Brain pericyte (primary cell): ENCODE measurements around the gene PXMP2.

Experiments used
- DNase-seq: peaks from one replicate; pipeline ENCODE4 v3.0.0-alpha.2; 2012; ENCODE audit warnings: low read depth, low spot score

PXMP2 gene

GRCh38 chr12:132660052-132660451 is 27.3 kb upstream of the PXMP2 start:
- DNase-seq, result no peak

DNA sequence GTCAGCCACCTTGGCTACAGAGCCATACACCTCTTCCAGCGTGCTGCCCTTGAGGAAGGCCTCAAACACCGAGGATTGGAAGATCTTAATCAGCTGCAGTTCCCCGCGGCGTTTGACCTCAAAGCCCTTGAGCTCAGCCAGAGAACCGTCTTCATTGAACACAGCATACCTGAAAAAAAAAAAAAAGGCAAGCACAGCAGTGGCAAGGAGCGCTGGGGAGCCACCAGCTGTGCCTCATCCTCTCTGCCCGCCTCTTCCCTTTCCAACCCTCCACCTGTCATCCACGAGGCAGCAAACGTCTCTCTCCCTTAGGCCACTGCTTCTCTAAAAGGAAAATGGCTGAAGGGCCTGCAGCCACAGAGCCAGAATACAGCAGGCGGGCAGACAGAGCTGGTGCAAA is 26.4 kb upstream of the PXMP2 start:
- DNase-seq, result no peak

- no peak for DNase-seq
Measured at GRCh38 chr12:132661972-132662371, 25.4 kb upstream of the PXMP2 start.

GRCh38 chr12:132662901-132663755 is 24.3 kb upstream of the PXMP2 start:
- DNase-seq, result no peak

DNA sequence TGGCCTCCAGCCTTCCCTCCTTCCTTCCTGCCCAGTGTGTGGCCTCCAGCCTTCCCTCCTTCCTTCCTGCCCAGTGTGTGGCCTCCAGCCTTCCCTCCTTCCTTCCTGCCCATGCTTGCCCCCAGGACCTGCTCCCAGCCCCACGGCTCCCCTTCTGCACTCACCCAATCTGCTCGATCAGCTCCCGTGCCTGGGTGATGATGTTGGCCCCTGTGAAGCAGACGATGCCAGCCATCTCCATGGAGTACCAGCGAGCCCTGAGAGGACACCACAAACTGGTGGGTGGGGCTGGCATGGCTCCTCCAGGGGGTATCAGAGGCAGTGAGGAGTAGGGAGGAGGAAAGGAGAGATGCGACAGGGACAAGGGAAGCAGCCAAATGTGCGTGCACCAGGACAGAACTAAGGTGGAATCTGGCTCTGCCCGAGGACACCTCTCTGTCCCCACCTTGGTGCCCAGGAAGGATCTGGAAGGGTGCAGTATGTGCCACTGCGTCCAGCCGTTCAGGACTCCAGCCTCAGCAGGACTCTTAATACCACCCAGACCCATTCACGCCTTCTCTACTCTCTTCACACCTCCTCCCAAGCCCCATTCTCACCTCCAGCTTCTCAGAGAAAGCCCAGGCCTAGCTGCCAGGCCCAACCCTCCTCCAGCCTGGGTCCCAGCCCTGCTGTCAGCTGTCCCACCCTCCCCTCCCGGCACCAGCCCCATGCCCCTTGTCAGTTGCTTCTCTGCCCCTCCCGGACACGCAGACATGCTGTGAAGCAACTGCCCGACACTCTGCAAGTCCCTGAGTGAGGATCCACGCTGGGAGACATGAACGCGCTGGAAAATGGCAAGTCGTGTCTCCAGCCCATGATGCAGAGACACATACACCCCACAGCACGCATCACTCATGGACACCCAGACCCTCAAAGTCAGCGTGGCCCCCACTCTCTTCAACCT is 22.9 kb upstream of the PXMP2 start:
- no peak for DNase-seq

DNA sequence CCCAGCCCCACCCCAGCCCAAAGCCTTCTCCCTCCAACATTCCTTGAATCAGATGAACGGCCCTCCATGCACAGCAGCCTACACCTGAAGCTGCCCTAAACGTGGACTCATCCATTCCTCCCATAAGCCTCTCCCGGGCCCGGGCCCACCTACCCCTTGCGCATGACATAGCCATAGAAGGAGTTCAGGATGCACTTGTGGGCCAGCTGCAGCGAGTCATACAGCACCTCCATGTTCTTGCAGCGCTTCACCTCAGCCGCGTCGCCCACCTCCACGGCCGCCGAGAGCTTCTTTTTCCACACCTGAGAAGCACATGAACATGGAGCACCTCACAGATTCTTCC is 22.3 kb upstream of the PXMP2 start:
- DNase-seq, result no peak

GRCh38 chr12:132665794-132666193 is 21.6 kb upstream of the PXMP2 start:
- no peak for DNase-seq

DNA sequence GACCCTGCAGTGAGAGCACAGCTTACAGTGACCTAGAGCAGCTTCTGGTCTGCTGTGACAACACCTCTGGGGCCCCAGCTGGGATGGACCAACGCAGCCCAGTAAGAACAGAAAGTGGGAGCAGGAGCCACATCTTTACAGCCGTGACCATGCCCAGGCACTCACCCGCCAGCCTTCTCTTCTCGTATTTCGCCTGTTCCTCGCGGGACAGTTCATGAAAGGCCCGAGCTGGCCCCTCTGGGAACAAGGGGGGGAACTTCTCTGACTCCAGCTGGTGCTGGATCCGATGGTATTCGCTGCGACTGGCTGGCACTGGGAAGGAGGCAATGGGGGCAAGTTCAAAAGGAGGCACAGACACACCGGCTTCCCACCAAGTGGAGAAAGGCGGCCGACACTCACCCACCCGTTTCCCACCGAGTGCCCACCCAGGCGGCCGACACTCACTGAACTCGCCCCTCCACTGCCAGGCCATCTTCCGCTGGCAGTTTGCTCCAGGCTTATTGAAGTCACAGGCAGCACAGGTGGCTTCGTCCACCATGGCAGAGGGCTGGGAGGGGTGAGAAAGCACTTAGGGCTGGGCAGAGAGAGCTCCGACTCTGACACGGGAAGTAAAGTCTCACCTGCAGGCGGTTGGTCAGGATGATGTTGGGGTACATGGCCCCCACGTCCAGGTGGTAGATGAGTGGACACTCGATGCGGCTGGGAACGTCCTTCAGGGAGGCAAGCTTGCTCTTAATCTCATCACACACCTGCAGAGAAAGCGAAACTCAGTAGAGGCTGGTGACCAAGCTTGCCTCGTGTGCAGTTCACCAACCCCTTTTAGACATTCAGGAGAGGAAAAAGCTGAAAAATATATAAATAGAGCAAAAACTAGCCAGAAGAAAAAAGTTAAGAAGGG is 18.9 kb upstream of the PXMP2 start:
- no peak for DNase-seq

- DNase-seq, result no peak
Measured at GRCh38 chr12:132669166-132669879, 18.1 kb upstream of the PXMP2 start.

DNA sequence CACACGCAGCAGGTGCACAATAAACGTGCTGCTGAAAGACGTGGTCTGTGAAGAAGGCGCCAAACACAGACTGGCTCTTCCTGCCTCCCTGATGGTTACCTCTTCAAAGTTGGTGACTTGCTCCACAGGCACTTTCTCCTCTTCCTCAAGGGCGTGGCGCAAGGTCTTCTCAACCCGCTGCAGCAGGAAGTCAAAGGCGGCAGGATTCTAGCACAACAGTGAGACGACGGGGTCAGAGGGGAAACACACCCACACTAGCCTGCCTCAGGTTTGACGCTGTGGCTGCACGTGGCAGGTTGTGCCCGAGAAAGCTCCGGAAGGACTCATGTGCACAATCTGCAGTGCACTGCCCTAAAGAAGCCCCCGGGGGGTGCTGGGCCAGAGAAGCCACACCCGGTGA is 15.3 kb upstream of the PXMP2 start:
- no peak for DNase-seq

GRCh38 chr12:132672678-132673077 is 14.7 kb upstream of the PXMP2 start:
- no peak for DNase-seq

GRCh38 chr12:132673288-132674179 is 13.9 kb upstream of the PXMP2 start:
- DNase-seq, result no peak

GRCh38 chr12:132674561-132674960 is 12.8 kb upstream of the PXMP2 start:
- DNase-seq, result no peak

- no peak for DNase-seq
Measured at GRCh38 chr12:132675757-132676432, 11.5 kb upstream of the PXMP2 start.

DNA sequence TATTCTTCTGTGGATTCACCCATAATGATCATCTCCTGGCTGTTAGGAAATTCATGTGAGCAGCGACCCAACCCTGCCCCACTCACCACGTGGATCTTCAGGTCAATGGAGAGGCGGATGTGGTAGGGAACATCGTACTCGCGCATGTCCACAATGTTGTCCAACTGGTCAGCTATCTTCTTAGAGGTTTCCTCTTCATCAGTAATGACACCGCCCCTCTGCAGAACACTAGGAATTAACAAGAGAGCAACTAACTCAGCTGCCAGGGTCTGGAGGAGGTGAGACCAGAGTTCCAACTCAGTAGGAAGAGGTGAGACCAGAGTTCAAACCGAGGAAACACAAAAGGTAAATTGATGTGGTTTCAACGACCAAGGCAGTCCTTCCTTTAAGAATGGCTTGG is 9.9 kb upstream of the PXMP2 start:
- no peak for DNase-seq

- DNase-seq, result no peak
Measured at GRCh38 chr12:132685400-132685799, 2.0 kb upstream of the PXMP2 start.

- no peak for DNase-seq
Measured at GRCh38 chr12:132686825-132687210, 569 bp upstream of the PXMP2 start.

- DNase-seq, result no peak
Measured at GRCh38 chr12:132689227-132689626, 1.8 kb downstream of the PXMP2 start.

- no peak for DNase-seq
Measured at GRCh38 chr12:132690112-132690511, 2.7 kb downstream of the PXMP2 start.
